GM12891 (cell line): ENCODE measurements around the gene SEPTIN10.

Experiments used
- POLR2A ChIP-seq: IDR thresholded peaks from 2 replicates; pipeline ENCODE4 v1.6.1; 2011; ENCODE audit warnings: low read depth, low read length, control low read depth
- TAF1 ChIP-seq: IDR thresholded peaks from 2 replicates; pipeline ENCODE4 v1.6.1; 2011; ENCODE audit warnings: low read depth, low read length, control low read depth

DNA sequence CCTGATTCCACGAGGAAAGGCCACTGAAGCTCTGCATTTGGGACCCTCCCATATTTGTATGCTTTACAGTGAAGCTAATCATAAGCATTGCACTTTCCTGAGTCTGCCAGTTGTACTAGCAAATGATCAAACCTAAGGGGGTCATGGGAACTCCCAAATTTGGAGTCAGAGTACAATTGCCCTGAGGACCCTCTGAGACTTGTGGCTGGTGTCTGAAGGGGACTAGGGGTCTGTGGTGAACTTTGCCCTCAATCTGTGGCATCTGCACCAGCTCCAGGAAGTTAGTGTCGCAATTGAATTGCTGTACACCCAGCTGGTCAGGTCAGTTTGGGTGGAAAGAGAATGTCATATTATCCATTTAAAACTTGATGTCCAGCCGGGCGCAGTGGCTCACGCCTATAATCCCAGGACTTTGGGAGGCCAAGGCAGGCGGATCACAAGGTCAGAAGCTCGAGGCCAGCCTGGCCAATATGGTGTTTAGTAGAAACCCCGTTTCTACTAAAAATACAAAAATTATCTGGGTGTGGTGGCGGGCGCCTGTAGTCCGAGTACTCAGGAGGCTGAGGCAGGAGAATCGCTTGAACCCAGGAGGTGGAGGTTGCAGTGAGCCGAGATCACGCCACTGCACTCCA is 18.5 kb upstream of the SEPTIN10 start:
- no peak for TF ChIP-seq POLR2A
- TF ChIP-seq TAF1: no peak
